ENCODE results near the gene MYPOP.
A peak's percentile ranks its signal among the peaks of the same experiment; 100 is the strongest.
"Not testable (repeated sequence)": the region's sequence is repeated elsewhere in the genome, so short reads cannot be mapped to it uniquely, and the experiment has no call there.

The MYPOP gene

DNA sequence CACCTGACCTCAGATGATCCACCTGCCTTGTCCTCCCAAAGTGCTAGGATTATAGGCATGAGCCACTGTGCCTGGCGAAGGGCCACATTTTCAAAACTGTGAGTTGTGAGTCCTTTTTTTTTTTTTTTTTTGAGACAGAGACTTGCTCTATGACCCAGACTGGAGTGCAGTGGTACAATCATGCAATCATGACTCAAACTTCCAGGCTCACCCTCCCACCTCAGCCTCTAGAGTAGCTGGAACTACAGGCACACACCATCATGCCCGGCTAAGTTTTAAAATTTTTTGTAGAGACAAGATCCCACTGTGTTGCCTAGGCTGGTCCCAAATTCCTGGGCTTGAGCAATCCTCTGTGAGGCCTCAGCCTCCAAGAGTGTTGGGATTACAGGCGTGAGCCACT, 3.8 kb upstream of the MYPOP start:
- DNase-seq: no peak

DNA sequence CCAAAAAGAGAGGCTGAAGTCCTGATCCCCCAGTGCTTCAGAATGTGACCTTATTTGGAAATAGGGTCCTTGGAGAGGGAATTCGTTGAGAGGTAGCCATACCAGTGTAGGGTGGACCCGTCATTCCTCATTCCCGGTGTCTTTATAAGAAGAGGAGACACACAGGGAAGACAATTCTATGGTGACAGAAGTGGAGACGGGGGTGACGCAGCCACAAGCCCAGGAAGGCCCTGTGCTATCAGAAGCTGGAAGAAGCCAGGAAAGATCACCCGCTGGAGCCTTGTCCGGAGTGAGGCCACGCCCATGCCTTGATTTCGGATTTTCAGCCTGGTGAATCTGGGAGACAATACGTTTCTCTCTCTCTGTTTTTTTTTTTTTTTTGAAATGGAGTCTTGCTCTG, 2.6 kb upstream of the MYPOP start:
- no peak for DNase-seq

DNA sequence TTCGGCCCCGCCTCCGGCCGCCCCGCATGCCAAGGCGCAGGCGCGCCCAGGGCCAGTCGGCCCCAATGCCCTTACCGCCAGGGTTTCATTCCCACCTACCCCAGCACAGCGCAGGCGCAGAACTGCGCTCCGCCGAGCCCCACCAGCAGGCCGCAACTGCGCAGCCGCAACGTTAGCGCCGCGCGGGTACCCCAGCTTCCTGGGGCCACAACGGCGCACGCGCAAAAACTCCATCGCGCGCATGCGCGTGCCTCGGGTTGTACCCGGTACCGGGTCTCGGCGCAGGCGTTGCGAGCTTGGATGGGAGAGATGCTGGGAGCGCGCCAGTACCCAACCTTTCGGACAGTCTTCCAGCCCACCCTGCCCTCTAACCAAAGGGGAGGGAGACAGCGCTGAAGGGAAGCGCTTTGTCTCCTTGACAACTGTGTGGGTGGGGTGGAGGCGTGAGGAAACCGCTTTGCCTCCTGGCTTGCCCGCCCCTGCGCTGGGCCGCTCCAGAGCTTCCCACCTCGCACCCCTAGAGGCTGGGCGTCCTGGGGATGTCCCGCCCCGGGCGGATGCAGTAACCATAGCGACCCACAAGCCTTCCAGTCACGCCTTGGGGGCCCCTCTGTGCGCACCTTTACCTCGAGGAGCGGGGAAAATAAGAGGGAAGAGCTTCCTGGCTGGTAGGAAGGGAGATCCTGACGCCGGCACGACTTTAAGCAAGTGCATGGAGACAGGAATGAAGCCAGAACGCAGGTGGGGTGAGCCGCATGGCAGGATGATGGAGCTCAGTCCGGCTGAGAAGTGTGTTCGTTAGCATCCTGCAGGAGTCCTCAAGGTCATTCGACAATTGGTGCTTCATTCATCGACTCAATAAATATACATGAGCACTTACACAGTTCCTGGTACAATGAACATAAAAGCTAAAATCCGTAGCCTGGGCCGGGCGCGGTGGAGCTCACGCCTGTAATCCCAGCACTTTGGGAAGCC, 525 bp upstream of the MYPOP start:
- peak; percentile 100 for DNase-seq

DNA sequence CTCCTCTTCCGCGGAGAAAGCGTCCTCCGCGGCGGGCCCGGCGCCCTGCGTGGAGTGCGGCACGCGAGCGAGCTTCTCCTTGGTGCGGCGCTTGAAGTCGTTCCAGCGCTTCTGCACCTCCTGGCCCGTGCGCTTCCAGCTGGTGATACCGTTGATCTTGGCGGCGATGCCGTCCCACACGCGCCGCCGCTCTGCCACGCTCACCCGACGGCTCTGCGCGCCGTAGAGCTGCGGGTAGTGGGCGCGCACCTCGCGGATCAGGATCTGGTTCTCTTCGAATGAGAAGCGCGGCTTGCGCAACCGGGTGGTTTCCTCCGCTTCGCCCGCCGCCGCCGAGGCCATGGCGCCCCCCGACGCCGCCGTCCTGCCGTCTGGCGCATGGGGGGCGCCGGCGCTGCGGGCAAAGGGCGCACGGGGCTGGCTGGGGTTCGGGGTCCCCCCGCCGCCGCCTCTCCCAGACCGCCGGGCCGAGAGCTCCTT, 941 bp downstream of the MYPOP start:
- peak; percentile 70 for DNase-seq

DNA sequence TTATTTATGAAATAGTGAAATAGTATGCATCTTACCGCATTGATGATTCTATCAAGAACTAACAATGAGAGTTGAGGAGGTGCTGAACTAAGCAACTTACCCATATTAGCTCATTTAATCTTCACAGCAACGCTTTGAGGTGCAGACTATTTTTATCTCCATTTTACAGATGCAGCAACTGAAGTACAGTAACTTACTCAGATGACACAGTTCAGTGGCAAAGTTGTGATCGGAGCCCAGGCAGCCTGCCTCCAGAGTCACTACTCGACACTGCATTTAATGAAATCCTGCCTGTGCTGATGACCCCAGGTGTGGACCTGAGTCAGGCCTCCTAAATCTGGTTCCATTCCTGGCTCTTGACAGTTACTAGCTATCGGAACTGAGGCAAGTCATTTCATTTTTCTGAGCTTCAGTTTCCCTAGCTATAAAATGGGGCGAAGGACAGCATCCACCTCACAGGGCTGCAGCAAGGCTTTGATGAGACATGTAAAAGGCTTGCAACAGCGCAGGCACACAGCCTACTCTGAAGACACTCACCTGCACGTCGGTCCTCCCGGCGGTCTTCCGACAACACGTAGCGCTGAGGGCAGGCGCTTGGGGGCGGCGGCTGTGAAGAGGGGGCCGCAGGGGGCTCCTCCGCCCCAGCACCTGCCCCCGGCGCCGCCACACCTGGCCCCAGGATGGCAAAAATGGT, 1.5 kb downstream of the MYPOP start:
- no peak for DNase-seq

DNA sequence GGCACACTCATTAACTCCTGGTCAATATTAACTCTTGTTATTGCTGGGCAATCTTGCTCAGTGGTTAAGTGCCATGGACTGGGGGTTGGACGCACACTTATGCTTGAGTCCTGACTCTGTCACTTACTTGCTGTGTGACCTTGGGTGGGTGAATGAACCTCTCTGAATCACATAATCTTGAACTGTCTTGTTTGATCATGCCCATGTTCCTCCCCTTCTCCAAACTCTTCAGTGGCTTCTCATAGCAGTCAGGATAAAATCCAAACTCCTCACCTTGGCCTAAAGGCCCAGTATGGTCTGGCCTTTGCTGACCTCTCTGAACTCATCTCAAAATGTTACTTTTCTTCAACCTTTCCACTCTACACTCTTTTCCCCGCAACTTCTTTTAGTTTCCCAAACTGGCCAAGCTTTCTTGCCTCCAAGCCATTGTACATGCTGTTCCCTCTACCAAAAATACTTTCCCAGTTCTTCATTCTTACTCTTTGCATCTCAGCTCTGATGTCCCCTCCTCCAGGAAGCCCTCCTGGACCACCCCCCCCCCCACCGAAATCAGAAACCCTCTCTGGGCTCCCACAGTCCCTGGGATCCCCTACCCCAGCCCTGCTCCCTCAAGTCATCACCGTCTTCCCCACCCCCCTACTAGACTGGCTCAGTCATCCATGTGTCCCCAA, 2.4 kb downstream of the MYPOP start:
- no peak for DNase-seq

DNA sequence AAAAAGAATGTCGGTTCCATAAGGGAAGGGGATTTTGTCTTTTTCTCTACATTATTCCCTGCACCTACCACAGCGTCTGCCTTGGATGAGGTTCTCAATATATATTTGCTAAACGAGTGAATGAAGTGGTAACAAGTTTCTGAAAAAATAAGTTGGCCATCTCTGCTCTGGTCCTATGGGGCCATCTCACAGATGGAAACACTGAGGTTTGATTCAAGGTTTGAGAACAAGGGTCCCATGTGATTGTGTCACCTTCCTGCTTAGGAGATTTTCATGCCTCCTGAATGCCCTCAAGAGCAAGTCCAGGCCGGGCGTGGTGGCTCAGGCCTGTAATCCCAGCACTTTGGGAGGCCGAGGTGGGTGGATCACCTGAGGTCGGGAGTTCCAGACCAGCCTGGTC, 3.2 kb downstream of the MYPOP start:
- no peak for DNase-seq

DNA sequence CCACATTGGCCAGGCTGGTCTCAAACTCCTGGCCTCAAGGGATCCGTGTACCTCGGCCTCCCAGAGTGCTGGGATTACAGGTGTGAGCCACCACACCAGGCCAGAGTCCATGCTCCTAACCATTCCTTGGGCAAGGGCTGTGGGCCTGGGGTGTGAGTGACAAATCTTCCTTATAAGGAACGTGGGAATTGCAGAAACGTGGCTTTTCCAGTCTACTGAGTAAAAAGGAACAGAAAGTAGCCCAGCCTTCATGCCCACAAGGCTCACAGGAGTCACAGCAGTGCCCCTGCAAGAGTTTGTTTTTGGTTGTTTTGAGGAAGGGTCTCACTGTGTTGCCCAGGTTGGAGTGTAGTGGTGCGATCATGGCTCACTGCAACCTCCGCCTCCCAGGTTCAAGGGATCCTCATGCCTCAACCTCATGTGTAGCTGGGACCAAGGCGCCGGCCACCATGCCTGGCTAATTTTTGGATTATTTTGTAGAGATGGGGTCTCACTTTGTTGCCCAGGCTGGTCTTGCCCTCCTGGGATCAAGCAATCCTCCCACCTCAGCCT, 5.1 kb downstream of the MYPOP start:
- no peak for DNase-seq

DNA sequence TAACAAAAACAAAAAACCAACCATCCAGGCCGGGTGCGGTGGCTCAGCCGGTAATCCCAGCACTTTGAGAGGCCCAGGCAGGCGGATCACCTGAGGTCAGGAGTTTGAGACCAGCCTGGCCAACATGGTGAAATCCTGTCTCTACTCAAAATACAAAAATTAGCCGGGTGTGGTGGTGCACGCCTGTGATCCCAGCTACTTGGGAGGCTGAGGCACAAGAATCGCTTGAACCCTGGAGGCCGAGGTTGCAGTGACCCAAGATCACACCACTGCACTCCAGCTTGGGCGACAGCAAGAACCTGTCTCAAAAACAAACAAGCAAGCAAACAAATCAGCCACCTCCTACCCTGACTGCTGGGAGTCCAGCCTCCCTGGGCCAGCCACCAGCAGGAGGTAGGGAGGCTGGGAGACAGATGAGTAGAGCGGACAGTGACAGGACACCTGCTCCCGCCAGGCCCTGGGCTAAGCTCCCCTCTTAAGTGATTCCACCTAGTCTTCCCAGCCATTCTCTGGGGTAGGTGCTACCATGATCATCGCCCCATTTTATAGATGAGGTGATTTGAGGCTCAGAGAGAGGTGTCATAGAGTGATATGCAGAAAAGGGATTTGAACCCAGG, 6.3 kb downstream of the MYPOP start:
- DNase-seq: not testable (repeated sequence)

DNA sequence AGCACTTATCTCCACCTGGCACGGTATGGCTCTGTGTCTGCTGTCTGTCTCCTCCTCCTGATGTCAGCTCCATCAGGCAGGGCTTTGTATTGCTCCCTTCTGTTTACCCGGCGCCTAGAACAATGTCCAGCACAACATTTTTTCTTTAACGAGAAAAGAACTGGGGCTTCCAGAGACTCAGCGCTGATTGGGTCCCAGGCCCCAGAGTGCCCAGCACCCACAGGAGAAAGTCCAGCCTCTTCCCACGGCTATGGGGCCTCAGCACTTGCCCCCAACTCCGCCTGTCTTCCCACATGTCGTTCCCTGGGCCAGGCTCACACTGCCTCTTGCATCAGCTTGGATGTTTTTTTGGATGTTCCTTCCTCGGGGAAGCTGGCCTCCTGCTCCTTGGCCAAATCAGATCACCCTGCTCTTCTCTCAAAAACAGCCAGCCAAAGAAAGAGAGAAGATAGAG, 6.9 kb downstream of the MYPOP start:
- no peak for DNase-seq

DNA sequence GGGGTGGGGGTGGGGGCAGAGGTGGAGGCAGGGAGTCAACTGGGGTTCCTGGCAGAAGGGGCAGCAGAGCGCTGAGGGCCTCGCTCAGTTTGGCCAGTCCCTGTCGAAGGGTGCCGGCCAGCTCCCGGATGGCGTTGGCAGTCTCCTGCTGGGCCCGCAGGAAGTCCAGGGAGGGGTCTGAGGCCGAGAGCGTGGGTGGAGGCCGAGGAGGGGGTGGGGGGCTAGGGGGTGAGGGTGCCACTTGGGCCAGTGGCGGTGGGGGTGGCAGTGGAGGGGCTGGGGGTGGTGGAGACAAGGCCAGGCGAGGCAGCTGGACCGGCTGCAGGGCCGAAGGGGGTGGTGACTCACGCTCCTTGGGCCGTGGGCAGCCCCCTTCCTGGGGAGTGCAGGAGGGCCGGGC, 11.5 kb downstream of the MYPOP start:
- no peak for DNase-seq

DNA sequence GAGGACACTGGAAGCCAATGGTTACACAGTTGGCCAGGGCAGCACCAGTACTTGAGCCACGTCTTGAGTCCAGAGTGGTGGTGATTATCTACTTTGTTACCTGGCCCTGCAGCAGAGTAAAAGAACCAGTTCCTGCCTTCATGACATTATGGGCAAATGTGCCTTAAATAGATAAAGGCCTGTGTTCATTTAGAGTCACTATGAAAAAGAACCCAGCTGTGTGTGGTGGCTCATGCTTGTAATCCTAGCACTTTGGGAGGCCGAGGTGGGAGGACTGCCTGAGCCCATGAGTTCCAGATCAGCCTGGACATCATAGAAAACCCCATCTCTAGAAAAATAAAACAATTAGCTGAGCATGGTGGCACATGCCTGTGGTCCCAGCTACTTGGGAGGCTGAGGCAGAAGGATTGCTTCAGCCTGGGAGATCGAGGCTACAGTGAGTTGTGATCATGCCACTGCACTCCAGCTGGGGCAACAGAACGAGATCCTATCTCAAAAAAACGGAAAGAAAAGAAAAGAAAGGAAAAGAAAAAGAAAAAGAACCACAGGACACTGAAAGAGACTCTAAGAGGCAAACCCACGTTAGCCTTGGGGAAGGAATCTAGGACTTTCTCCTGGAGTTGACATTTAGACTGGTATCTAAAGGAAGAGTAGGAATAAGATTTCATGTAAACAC, 13.1 kb downstream of the MYPOP start:
- DNase-seq: no peak

DNA sequence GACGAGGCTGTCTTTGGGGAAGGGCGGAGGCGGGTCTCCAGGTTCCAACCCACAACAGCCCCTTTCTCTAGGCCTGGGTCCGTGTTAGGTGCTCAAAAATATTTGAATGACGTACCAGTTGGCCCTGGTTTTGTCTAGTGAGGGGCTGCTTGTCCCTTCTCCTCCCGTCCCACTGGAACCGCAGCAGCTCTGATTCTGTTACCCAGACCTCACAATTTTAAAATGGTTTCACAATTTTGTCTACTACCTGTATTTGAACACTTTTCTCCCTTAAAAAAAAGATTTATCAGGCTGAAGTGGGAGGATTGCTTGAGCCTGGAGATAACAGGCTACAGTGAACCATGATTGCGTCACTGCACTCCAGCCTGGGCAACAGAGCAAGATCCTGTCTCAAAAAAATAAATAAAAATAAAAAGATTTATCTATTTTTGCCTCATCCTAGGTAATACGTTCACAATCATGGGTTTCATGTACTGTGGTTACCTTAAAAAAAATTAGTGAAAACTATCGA, 15.2 kb downstream of the MYPOP start:
- no peak for DNase-seq

DNA sequence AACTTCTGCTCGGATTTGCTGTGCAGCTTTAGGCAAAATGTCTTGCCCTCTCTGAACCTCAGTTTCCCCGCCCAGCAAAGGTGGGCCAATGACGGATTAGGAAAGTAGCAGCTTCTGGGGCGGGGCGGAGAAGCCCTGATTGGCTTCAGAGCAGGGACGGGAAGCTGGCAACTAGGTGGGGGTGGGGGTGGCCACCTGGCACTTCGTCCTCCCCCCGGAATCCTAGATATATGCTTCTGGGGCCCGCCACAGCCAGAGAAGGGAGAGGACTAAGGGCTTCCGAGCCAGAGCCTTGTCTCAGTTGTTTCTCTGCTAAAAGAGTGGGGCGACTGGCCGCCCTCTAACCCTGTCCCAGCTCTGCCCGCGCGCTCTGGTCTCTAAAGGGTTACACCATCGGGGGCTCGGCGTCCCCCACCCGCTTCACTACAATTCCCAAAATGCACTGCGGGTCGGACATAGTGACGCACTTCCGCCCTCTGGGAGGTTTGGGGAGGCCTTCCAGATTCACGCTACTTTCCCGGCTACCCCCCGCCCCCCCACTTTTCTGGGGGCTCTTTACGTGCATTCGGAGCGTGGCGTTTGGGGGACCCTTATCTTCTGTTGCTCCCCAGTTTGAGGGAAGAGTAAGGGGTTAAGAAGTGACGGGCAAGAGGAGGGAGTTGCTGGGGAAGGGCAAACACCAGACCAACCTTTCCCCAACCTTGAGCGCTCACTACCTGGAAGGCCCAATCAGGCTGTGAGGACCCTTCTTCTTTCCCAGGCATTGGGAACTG, 15.8 kb downstream of the MYPOP start:
- DNase-seq: peak; percentile 96

DNA sequence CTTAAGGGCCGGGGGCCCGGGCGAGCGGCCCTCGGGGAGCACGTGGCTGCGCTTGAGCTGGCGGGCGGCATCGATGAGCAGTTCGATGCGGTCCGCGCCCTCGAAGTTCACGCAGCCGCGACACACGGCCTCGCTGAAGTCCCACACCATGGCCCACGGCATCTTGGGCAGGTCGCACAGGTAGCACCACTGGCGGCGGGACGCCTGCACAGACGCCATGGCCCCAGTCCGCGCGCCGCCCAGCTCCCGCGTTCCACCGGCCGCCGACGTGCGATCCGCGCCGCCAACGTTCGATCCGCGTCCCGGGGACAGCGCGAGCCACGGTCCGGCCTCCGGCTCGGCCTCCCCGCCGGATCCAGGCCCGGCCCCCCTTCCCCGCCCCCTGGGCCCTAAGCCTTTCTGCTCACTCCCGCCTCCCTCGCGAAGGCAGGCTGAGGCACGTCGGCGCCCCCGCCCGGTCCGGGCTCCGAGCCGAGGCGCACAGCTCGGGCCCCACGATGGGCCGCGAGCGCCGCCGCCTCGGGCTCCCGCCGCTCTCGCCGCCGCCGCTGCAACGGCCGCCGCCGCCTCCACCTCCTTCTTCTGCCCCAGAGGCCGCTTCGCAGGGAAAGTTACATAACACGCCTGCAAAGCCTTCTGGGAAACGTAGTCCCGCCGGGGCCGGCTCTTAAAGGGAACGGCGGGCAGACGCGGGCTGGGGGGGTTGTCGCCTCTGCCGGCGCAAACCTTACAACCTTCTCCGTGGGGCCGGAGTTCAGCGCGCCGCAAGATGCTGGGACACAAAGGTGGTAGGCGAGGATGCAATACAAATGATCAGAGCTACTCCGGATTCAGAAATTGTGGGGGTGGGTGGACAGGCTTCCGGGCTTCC, 16.6 kb downstream of the MYPOP start, which contains the start of gene IRF2BP1:
Gene IRF2BP1 (minus strand): TSS at position 586 of the 871 bp plus-strand sequence. CDS start 367 bp downstream, at position 219.
- peak; percentile 96 for DNase-seq

DNA sequence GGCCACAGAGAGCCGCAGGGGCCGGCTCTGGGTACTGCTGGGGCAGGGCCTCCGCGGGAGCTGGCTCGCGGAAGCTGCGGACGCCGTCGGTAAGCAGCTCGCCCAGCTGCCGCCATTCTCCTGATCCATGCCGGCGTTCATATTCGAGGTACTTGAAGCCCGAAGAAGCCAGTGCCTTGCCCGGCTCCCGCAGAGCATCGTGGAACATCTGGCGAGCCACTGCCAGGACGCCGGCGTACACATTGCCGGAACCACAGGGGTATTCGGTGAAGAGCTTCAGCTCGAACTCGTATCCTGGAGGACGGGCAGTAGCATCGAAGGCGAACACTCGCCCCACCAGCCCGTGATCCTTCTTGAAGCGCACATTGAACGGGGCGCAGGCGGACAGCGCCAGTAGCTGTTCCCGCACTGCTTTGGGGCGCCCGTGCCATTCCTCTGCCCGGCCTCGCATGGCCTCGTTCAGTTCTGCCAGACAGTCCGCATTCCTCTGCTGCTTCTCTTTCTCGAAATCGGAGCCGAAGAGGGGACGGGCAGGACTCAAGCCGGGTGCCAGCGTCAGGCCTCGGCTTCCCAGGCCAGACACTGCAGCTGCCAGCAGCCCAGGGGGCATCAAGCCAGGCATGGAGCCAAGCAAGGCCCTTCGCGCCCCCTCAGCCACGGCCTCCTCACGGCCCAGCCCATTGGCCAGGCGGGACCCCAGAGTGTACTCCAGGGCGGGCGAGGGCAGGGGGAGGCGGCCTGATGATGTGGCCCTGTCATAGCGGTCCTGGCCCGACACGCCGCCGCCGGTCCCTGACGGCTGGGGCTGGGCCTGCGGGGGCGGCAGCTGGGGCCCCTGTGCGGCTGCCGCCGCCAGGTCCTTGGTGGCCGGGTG, 17.5 kb downstream of the MYPOP start:
- DNase-seq: peak; percentile 67

DNA sequence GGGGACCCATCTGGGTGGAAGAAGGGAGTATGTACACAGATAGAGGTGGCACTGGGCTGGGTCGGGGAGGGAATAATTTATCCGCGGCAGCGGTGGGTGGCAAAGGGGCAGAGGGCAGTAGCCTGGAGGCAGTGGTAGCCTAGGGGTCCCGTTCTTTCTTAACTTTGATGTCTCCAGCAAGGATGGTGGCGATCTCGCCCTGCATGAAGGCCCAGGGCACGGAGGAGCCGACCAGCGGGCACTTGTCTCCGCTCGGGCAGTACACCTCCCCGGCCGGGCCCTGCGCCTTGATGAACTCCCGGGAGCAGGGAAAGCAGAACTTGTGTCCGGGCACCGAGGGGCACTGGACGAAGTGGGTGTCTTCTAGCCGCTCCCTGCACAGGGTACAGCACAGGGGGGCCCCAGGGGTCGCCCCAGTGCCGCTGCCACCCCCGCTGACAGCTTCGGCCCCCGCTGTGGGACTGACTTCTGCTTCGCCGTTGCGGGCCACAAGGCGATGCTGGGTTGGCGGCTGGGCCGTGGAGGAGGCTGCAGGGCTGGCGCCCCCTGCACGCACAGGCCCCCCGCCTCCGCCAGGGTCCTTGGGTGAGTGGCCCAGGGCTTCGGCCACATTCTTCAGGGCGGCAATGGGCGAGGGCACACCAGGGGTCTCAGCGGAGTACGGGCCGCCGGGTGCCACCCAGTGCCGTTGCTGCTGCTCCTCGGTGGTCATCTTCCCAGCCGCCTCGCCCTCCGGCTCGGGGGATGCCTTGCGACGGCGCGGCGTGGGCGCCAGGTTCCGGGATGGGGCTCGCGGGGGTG, 18.3 kb downstream of the MYPOP start:
- DNase-seq: peak; percentile 63

DNA sequence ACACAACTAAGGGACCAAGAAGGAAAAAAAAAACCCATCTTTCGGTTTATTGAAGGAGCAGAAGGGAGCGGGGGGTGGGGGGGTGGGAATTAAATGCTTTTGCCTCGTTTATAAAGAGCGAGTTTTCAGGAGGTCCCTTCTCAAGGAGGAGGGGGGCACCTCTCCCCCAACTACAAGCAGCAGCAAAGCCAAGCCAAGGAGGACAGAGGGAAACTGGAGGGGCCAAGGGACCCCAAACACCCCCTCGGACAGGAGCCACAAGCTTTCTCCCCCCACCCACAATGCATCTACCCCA, 18.9 kb downstream of the MYPOP start:
- no peak for DNase-seq

All from activated effector memory CD4-positive, alpha-beta T cell treated with anti-CD3 and anti-CD28 coated beads, Interleukin-2, amount 50 U/mL, for 16 hours (primary cell).